Stimulated activated CD8-positive, alpha-beta memory T cell treated with anti-CD3 and anti-CD28 coated beads, Interleukin-4, amount 100 ng/mL, for 1 hour (primary cell): Measurements from ENCODE around the gene CRNN.

Experiments used
- DNase-seq, 2 donors: peaks; one replicate each; pipeline ENCODE4 v3.0.0-alpha.2; 2020; ENCODE audit warnings: low read depth in 2 of 2, low spot score in 1 of 2

CRNN gene

DNA sequence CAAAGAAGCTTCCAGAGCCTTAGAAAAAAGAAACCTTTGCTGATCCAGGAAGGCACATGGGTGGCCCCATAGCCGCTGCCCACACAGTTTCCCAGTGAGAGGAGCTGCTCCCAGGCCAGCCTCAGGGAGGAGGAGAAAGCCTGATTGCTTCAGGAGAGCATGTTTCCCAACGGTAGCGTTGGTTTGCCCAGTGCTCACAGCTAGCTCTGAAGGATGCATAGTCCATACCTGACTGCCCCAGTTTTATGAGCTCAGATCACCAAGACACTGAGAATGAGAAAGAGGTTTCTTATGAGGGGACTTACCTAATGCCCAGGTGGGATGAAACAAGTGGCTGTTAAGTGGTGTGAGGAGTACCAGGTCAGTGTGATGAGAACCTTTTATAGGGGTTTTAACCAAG, at the start of gene CRNN:
CRNN (minus strand) TSS at position 355 of the 400 bp plus-strand sequence. CDS start 2,030 bp downstream, outside the sequence.
- DNase-seq: no peak

DNA sequence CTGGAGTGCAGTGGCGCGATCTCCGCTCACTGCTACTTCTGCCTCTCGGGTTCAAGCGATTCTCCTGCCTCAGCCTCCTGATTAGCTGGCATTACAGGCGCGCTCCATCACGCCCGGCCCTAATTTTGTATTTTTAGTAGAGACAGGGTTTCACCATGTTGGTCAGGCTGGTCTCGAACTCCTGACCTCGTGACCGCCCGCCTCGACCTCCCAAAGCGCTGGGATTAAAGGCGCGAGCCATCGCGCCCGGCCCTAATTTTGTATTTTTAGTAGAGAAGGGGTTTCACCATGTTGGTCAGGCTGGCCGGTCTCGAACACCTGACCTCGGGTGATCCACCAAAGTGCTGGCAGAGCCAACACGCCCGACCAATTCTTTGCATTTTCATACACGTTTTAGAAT, 48.6 kb upstream of the CRNN start:
- DNase-seq: no peak

DNA sequence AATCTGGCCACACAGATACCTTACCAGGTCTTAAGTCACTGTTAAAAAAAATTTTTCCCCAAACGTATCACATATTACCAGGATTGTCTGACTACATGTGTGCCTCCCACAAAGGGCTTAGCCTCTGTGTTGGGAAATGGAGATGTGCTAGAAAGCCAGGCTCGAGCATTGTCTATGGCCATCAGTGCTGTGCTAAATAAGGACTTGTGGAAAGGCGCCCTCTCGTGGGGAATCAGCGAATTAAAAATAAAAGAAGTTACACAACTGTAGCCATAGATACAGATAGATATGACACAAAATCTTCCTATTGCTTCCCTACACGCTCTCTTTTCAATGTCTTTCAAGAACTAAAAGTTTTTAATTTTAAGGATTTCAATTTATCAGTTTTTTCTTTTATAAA, 47.5 kb upstream of the CRNN start:
- peak; percentile 23 to 26 for DNase-seq

DNA sequence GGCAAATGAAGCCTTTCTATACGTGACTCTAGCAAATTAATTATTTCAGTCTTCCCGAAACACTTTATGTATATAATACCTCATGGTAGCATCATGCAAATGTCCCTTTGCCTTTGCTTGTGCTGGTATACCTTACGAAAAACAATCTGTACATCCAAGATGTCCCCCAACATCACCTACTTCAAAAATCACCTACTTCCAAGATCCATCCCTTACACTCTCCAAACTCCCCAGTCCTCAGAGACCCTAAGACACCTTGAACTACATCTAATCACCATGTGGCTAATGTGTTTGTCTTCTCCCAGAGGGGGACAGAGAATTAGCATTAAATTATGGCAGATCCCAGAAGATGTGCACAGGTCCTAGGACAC, 46.5 kb upstream of the CRNN start:
- no peak for DNase-seq

DNA sequence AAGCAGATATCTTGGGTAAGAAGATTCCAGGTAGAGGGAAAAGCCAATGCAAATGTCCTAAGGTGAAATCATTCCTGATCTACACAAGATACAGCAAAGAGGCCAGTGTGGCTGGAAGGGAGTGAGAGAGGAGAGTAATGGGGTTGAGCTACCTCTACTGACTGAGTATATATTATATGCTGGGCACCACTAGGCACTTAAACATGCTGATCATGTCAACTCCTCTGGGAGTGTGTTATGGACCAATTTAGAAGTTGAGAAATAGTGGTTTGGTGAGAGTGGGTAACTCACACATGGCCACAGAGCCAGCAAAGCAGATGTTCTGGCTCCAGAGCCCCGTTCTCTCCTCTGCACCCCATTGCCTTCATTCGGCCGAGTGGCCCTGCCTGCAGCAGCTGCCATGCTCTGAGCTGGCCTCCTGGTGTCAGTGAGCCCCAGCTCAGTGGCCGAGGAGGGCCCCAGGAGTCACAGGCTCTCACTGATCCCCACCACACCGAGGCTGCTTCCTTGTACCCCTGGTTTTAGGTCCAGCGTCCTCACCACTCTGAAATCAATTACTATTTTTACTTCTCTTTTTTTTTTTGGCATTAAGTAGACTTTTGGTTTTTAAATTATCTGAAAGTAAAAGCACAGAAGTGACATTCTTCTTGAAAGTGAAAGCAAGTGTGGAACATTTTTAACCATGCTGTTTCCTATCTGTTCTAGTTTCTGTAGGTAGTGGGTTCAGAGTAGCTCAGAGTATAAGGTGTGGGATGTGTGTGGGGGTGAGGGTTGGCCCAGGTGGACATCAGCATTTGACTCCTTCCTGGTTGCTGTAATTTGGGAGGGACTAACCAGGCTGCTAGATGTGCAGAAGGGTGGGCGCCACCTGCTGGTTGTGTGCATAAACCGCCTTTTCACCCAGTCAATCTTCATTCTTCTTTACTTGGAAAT, 45.8 kb upstream of the CRNN start:
- peak; percentile 50 to 59 for DNase-seq

DNA sequence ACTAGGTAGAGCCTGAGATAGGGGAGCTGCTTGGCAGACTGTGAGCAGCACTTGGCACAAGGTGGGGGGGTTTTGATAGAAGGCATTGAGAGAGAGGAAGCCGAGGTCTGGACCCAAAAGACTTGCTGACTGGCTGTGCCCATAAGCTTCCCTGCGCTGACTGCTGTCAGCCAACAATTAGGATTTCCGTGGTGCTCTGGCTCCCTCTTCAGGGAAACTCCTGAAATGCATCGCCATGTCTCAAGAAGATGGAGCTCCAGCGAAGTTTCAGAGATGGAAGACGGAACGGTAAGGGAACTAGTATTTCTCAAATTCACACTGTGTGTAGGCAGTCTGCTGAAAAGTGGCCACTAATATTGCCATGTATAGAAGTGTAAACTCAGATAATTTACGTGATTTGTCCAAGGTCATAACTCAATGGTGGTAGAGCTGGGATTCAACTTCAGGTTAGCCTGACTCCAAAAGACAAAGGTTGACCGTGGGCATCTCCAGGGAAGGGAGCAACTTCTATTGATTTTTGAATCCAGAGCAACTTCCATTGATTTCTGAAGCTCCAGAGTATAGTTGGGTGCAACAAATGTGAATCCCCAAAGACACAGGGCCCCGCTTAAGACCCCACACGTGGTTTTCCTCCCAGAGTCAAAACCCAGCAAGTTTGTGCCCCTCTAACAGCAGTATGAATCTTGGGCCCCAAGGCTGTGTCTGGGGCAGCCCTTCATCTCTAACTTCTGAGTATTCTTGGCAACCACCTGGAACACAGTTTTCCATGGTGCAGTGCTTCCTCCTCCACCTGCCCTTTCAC, 44.5 kb upstream of the CRNN start:
- DNase-seq: peak; percentile 44 to 62

DNA sequence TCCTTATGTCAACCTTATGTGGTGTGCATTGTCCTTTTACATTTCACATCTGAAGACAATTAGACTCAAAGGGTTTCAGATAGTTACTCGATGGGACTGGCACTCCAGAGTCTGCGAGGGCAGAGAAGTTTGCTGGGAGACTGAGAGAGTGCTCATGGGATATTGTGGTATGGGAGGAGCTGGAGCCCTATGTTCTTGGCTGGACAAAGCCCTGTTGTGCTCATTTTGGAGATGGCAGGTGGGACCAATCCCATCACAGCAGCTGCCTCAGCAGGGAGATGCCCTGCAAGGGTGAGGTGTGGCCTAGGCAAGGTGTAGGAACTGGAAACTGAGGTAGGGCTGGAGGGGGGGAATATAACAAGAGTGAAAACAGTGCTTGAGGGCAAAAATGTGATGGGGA, 43.5 kb upstream of the CRNN start:
- no peak for DNase-seq

DNA sequence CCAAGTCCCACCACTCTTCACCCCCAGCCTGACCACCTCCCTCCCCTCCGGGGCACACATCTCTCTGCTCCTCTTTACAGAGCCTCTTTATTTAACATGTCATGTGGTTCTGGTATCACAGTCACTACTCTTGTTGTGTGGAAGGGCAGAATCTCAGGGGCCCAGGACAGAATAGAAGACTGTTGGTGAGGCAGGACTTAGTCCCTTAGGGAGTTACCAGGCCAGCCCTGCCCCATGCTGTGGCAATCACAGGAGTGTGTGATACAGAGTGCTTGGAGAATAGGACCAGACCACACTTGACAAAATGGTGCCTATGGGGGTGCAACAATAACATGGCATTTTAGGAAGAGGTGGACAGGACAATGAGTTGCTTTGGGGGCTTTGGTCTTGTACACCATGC, 43.0 kb upstream of the CRNN start:
- no peak for DNase-seq

DNA sequence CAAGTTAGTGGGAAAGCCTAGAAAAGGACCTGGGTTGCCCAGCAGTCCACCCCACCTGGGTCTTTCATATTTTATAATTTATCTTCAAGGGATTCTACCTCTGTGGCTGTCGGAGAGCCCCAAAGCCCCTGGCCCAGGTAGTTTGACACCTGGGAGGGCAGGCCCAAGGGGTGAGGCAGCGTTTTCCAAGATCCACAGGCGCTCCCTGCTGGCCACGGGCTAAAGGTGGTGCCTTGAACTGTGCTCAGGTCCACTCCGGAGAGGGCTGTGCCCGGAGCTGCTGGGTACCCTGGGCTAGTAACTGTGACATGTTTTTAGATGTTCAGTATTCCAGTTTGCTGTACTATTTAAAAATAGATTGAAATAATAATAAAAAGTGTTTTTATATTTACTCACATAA, 37.2 kb upstream of the CRNN start:
- no peak for DNase-seq

DNA sequence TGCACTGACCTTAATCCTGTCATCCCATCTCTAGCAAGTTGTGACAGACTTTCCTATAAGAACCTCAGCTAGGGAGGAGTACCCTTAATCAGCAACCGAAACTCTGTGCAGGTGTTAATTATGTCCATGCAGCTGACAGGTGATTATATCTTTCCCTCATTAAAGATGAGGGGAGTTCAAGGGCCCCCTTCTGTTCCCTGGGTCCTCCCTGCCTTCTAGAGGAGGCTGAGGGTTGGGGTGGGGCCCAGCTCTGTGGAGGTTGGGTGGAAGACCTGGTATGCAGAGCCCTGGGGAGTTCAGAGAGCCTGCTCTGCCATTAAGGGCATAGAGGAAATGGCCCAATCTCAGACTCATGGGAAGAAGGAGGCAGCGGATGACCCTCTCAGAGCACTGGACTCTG, 35.6 kb upstream of the CRNN start:
- DNase-seq: no peak

DNA sequence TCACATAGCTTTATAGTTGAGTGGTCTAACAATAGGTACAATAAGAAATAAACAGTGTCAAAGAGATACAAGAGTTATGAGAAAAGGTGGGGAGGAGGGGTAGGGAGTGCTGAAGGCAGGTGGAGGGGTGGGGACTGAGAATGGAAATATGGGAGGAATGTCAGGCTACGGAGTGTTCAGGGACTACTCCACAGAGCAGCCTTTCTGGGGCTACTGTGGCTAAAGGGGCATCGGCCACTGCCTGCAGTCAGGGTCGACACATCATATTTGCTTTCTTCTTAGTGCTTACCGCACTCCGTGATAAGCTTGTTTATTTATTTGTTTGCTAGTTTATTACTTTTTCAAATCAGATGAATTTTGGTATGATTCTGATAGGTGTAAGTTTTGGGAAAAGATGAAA, 34.4 kb upstream of the CRNN start:
- DNase-seq: no peak

DNA sequence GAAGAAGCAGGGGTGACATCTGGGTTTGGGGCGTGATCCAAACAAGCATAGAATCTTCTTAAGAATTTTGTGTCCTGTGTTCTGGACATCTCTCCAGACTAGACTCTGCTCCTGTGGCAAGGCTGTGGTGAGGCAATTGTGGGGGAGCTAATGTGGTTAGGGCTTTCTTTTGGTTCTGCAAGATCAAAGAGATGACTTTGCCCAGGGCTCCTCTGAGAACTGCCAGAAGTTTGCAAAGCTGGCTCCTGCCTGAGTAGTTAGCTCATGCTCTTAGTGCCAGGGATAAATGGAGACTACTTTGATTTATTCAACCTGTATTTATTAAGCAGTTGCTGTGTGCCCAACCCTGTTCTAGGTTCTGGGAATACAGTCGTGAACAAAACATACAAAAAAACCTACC, 34.0 kb upstream of the CRNN start:
- DNase-seq: no peak

DNA sequence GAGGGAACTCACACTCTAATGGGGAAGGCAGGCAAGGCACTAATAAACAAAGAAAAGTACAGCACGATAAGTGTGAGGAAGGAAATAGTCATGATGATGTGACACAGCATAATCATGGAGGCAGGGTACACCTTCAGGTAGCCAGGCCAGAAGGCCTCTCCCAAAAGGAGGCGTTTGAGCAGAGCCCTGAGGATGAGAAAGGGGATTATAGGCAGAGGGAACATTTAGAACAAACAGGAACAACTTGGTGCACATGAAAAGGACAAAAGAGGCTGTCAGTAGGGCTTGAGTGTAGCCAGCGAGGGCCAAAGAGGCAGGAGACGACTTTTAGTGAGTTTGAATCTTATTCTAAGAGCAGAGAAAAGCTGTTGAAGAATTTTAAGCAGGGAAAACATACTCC, 33.4 kb upstream of the CRNN start:
- DNase-seq: no peak

DNA sequence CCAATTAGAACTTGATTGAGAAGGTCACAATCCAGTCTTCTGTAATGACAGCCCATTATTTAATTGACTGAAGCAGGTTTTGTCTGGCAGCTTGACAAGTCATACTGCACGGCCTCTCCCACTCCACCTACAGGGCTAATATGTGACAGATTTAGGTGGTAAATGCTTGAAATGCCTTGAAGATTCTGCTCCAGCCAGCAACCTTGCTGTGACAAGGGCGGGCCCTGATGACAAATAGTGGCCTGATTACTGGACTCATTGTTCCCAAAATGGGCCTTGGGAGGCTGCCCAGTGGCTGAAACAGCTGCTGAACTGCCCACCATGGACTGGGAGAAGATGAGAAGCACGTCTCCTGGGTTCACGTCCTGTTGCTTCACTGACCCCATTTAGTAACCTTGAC, 30.0 kb upstream of the CRNN start:
- DNase-seq: no peak

DNA sequence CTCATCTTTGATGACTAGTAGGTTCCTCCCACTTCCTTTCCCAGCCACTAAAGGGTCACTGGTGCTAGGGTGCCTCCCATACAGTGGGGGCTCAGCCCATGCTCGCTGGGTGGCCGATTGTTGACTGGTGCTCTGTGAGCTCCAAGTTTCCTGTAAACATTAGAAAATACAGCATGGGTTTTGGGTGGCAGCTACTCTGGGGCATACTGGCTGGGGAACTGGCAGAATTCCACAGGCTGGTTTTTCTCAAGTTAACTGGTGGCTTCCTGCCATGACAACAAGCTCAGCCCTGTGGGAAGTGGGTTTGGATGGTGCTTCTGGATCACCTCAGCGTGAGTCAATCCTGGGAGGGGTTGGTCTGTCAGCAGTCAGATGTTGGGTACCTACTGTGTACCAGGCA, 28.7 kb upstream of the CRNN start:
- no peak for DNase-seq

DNA sequence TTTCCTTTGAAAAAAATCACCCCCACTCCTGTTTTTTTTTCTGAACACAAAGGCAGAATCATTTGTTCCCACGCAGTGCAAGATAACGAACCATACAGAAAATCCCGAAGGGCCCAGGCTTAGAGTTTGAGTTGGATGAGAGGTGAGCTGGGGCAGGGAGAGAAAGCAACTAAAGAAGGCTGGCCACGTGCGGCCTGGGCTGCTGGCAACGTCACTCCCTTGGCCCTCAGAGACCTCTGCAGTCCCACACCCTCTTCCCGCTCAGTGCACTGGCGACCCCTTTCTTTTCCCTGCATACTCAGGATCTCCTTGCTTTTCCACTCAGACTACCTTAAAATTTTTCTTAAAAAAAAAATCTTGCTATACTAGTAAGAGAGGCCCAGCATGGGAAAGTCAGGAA, 28.2 kb upstream of the CRNN start:
- DNase-seq: no peak

DNA sequence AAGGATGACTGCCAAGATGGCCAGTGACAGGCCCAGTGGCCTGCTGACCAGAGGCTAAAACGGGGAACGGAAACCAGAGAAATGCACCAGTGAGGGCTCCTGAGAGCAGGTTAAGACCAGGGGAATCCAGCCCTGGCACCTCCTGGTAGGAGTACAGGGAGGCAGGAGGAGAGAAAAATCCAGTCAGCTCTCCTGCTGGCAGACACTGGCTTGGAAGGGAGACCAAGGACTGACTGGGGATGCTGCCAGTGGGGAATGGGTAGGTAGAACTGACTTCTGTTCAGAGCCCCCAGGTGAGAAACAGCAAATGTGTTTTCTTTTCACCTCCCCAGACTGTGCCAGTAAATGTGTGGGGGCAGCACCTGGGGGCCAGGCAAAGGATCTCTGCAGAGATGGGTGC, 27.7 kb upstream of the CRNN start:
- DNase-seq: no peak

DNA sequence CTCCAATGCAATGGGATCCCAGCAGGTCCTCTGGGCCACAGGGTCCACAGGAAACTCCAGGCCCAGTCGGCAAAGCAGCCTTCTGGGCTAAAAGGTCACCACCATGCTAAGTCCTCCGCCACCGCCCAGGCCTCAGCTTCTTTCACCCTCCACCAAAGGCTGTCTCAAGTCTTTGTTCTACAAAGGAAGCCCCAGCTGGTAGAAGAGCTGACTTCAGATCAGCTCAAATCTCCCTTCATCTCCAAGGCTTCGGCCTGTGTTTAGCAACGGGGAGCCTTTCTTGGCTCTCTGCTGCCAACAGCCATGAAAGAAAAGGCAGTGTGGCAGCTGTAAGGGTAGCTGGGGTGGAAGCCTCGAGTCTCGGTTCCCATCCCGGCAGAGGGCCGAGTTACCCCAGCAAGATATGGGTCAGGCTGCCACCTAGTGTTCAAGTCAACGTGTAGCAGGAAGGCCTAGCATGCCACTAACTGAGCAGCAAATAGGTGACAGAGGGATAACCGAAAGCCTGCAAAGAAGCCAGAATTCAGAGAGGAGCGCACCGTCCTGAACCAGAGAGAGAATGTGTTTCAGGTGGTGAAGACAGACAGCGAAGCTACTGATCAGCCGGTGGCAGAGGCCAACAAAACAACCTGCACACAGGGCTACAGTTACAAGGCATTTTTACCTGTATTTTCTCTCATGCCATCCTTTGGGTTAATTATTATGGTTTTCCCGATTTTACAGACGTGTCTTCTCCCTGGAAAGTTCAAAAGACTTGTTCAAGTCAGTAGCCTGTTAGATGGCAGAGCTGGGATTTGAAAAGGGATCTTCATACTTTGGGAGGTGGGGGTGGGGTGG, 26.8 kb upstream of the CRNN start:
- DNase-seq: peak; percentile 30 to 46

DNA sequence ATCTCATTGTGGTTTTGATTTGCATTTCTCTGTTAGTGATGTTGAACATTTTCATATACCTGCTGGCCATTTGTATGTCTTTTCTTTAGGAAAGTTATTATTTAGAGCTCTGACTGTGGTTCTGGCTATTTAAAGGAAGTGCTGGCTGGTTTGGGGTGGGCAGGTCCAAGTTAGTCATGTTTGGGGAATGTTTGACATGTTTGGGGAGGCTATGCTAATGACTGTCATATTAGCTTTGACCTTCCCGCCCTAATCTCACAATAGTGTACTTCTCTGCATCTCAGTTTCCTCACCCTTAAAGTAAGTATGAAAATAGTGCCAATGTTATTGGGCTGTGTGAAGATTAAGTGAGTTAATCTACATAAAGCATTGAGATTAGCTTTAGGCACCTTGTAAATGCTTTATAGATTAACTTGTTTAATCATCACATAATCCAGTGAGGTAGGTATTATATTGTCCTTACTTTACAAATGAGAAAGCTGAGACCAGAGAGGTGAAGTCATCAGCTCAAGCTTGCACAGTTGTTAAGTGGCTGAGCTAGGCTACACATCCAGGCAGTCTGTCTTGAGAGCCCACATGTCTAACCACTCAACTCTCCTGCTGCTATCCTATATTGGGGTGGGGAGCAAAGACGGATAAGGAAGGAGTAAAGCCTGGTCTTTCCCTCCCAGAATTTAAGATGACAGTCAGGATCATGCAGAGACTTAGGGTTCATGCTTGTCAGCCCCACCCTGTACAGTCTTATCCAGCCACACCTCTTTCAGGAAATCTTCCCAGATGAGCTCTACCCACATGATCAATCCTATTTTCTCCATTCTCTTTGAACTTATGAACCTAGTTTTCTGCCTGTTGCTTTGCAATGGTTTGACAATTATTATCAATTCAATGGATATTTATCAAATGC, 22.8 kb upstream of the CRNN start:
- DNase-seq: no peak

DNA sequence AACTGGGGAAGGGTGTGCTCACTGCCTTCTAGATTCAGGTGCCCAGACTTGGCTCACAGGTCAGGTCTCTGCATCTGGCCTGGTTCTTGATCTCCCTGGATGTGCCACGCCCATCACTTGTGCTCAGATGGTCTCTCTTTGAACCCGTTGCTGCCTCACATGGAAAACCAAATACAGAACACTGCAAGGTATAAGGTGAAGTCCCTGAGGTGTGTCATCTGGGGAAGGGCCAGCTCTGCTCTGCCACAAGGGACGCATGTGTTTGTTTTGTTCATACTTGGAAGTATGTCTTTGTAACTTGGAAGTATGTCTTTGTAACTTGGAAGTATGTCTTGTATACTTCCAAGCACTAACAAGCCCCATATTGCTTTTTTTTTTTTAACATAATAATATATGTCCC, 13.4 kb upstream of the CRNN start:
- no peak for DNase-seq
